HEK293 (cell line): Measurements from ENCODE around the gene E4F1.

Source experiments
- HOXC10 ChIP-seq: sonication (generic); formaldehyde crosslinking; IDR thresholded peaks from 2 replicates; pipeline ENCODE4 v1.8.1; 2023; ENCODE audit warnings: mild to moderate bottlenecking, missing genetic modification reagents
- KLF10 ChIP-seq: fragments of 450-650 bp; IDR thresholded peaks from 2 replicates; pipeline ENCODE4 v1.5.1; 2018; ENCODE audit warnings: missing biosample characterization, mild to moderate bottlenecking, missing genetic modification characterization
- RBAK ChIP-seq: fragments of 450-650 bp; formaldehyde crosslinking; IDR thresholded peaks from 2 replicates; pipeline ENCODE4 v1.5.1; 2016; ENCODE audit warnings: missing biosample characterization, missing genetic modification characterization
- SCRT1 ChIP-seq: fragments of 450-650 bp; formaldehyde crosslinking; IDR thresholded peaks from 2 replicates; pipeline ENCODE4 v1.5.1; 2016; ENCODE audit warnings: missing biosample characterization, missing genetic modification characterization, borderline replicate concordance
- SP2 ChIP-seq: fragments of 450-650 bp; formaldehyde crosslinking; IDR thresholded peaks from 2 replicates; pipeline ENCODE4 v1.5.1; 2016; ENCODE audit warnings: missing biosample characterization, missing genetic modification characterization
- YY1 ChIP-seq: fragments of 450-650 bp; formaldehyde crosslinking; IDR thresholded peaks from 2 replicates; pipeline ENCODE4 v1.5.1; 2018; ENCODE audit warnings: missing biosample characterization, missing genetic modification characterization
- YY2 ChIP-seq: fragments of 450-650 bp; formaldehyde crosslinking; IDR thresholded peaks from 2 replicates; pipeline ENCODE4 v1.5.1; 2016; ENCODE audit warnings: missing biosample characterization, missing genetic modification characterization
- ZBTB8A ChIP-seq: fragments of 450-650 bp; formaldehyde crosslinking; IDR thresholded peaks from 2 replicates; pipeline ENCODE4 v1.5.1; 2016; ENCODE audit warnings: missing biosample characterization, missing genetic modification characterization
- ZFP3 ChIP-seq: fragments of 450-650 bp; formaldehyde crosslinking; IDR thresholded peaks from 2 replicates; pipeline ENCODE4 v1.5.1; 2016; ENCODE audit warnings: low read depth, missing biosample characterization, missing genetic modification characterization
- ZNF10 ChIP-seq: fragments of 450-650 bp; formaldehyde crosslinking; IDR thresholded peaks from 2 replicates; pipeline ENCODE4 v1.5.1; 2017; ENCODE audit warnings: missing biosample characterization, missing genetic modification characterization
- ZNF174 ChIP-seq: fragments of 450-650 bp; formaldehyde crosslinking; IDR thresholded peaks from 2 replicates; pipeline ENCODE4 v1.5.0; 2017; ENCODE audit warnings: missing biosample characterization, mild to moderate bottlenecking, missing genetic modification characterization
- ZNF175 ChIP-seq: fragments of 450-650 bp; formaldehyde crosslinking; IDR thresholded peaks from 2 replicates; pipeline ENCODE4 v1.5.1; 2016; ENCODE audit warnings: missing biosample characterization, missing genetic modification characterization
- ZNF184 ChIP-seq: fragments of 450-650 bp; IDR thresholded peaks from 2 replicates; pipeline ENCODE4 v1.5.1; 2018; ENCODE audit warnings: missing biosample characterization, mild to moderate bottlenecking, missing genetic modification characterization
- ZNF19 ChIP-seq: fragments of 450-650 bp; formaldehyde crosslinking; IDR thresholded peaks from 2 replicates; pipeline ENCODE4; 2016; ENCODE audit warnings: missing biosample characterization, missing genetic modification characterization, low read depth
- ZNF302 ChIP-seq: fragments of 450-650 bp; formaldehyde crosslinking; IDR thresholded peaks from 2 replicates; pipeline ENCODE4 v1.5.1; 2016; ENCODE audit warnings: missing biosample characterization, missing genetic modification characterization, low read depth
- ZNF335 ChIP-seq: fragments of 450-650 bp; formaldehyde crosslinking; conservative IDR thresholded peaks from 2 replicates; pipeline ENCODE4 v1.5.1; 2016; ENCODE audit warnings: missing biosample characterization, missing genetic modification characterization
- ZNF341 ChIP-seq: fragments of 450-650 bp; formaldehyde crosslinking; IDR thresholded peaks from 2 replicates; pipeline ENCODE4; 2016; ENCODE audit warnings: low read depth, missing biosample characterization, missing genetic modification characterization
- ZNF350 ChIP-seq: fragments of 450-650 bp; formaldehyde crosslinking; IDR thresholded peaks from 2 replicates; pipeline ENCODE4 v1.5.0; 2017; ENCODE audit warnings: missing biosample characterization, mild to moderate bottlenecking, missing genetic modification characterization
- ZNF426 ChIP-seq: fragments of 450-650 bp; formaldehyde crosslinking; IDR thresholded peaks from 2 replicates; pipeline ENCODE4 v1.5.1; 2017; ENCODE audit warnings: missing biosample characterization, missing genetic modification characterization, mild to moderate bottlenecking, inconsistent platforms, moderate library complexity
- ZNF433 ChIP-seq: fragments of 450-650 bp; formaldehyde crosslinking; IDR thresholded peaks from 2 replicates; pipeline ENCODE4 v1.5.1; 2016; ENCODE audit warnings: missing biosample characterization, missing genetic modification characterization, low read depth
- ZNF501 ChIP-seq: fragments of 450-650 bp; formaldehyde crosslinking; IDR thresholded peaks from 2 replicates; pipeline ENCODE4 v1.5.1; 2016; ENCODE audit warnings: missing biosample characterization, missing genetic modification characterization
- ZNF629 ChIP-seq: fragments of 450-650 bp; formaldehyde crosslinking; IDR thresholded peaks from 2 replicates; pipeline ENCODE4 v1.5.1; 2017; ENCODE audit warnings: missing biosample characterization, missing genetic modification characterization
- ZNF658 ChIP-seq: fragments of 450-650 bp; formaldehyde crosslinking; IDR thresholded peaks from 2 replicates; pipeline ENCODE4; 2016; ENCODE audit warnings: missing biosample characterization, missing genetic modification characterization
- ZNF707 ChIP-seq: fragments of 450-650 bp; formaldehyde crosslinking; IDR thresholded peaks from 2 replicates; pipeline ENCODE4 v1.5.1; 2016; ENCODE audit warnings: missing biosample characterization, missing genetic modification characterization
- ZNF768 ChIP-seq: fragments of 450-650 bp; formaldehyde crosslinking; IDR thresholded peaks from 2 replicates; pipeline ENCODE4 v1.5.1; 2018; ENCODE audit warnings: missing biosample characterization, mild to moderate bottlenecking, missing genetic modification characterization
- TF ChIP-seq, protein P1 (sequence below): fragments of 450-650 bp; formaldehyde crosslinking; IDR thresholded peaks from 2 replicates; pipeline ENCODE4 v1.5.1; 2016; ENCODE audit warnings: missing biosample characterization, missing genetic modification characterization, low read depth
- TF ChIP-seq, protein P2 (sequence below): fragments of 450-650 bp; formaldehyde crosslinking; conservative IDR thresholded peaks from 2 replicates; pipeline ENCODE4 v1.5.1; 2016; ENCODE audit warnings: low read depth, missing biosample characterization, missing genetic modification characterization
- TF ChIP-seq, protein P3 (sequence below): fragments of 450-650 bp; formaldehyde crosslinking; IDR thresholded peaks from 2 replicates; pipeline ENCODE4 v1.5.1; 2016; ENCODE audit warnings: missing biosample characterization, missing genetic modification characterization
- TF ChIP-seq, protein P4 (sequence below): fragments of 450-650 bp; formaldehyde crosslinking; IDR thresholded peaks from 2 replicates; pipeline ENCODE4 v1.5.1; 2016; ENCODE audit warnings: missing biosample characterization, missing genetic modification characterization, low read depth
- TF ChIP-seq, protein P5 (sequence below): fragments of 450-650 bp; formaldehyde crosslinking; IDR thresholded peaks from 2 replicates; pipeline ENCODE4 v1.5.1; 2016; ENCODE audit warnings: missing biosample characterization, missing genetic modification characterization

The E4F1 gene

DNA sequence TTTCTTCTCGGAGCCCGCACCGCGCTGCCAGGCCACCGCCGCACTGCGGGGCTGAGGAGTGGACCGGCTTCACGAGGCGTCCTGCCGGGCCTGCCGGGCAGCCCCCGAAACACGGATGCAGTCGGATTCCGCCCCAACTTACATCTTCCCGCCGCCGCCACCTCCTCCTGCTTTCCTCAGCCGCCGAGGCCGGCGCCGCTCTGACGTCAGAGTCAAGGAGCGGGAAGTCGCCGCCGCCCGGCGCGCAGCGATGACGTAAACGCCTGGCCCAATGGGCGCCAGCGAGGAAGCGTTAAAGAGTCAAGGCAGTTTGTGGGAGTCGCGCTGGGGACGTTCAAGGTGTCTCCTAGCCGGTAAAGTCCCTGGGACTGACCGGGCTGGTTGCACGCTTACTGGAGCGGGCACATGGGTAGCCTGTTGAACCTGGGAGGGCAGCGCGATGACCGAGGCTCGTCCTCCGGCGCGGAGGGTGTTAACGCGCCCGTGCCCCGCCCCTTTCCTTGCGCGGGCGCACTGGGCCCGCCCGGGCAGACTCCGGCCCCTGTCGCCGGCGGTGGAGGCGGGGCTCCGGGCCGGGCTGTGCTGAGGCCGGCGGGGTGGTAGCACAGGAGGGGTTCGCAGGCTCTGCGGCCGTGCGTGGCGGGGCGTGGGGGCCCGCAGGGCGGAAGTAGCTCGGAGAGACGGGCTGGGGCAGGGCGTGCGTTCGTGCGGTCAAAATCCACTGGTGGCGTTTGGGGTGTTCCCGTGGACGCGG lies 44.7 kb downstream of the E4F1 start, which contains the start of gene RNPS1 (continued):
- TF ChIP-seq ZNF184 (tag by site-specific recombination) (no peak), HOXC10 (CRISPR knock-in tag) (no peak), YY1 (tag by site-specific recombination) (peak; percentile 87), ZNF341 (tag by site-specific recombination) (no peak; the same call in none of the 2 replicates), ZFP3 (tag by site-specific recombination) (no peak), ZBTB8A (tag by site-specific recombination) (peak; percentile 100), ZNF768 (tag by site-specific recombination) (no peak), SCRT1 (tag by site-specific recombination) (peak; percentile 82; the same call in 1 of the 2 replicates), ZNF10 (peak; percentile 44; the same call in 1 of the 2 replicates), SP2 (peak; percentile 86), ZNF174 (no peak), ZNF433 (tag by site-specific recombination) (no peak), ZNF335 (tag by site-specific recombination) (peak; percentile 99), ZNF302 (tag by site-specific recombination) (no peak), ZNF426 (tag by site-specific recombination) (no peak), ZNF350 (tag by site-specific recombination) (no peak), ZNF658 (no peak), ZNF19 (tag by site-specific recombination) (no peak), ZNF707 (0 out of 2 replicates have a peak, but pooled peaks have one; percentile 38), YY2 (peak; percentile 93), ZNF629 (tag by site-specific recombination) (peak; percentile 100), ZNF175 (tag by site-specific recombination) (no peak), KLF10 (peak; percentile 96), ZNF501 (peak; percentile 96), RBAK (no peak)
- TF ChIP-seq, protein P1, sequence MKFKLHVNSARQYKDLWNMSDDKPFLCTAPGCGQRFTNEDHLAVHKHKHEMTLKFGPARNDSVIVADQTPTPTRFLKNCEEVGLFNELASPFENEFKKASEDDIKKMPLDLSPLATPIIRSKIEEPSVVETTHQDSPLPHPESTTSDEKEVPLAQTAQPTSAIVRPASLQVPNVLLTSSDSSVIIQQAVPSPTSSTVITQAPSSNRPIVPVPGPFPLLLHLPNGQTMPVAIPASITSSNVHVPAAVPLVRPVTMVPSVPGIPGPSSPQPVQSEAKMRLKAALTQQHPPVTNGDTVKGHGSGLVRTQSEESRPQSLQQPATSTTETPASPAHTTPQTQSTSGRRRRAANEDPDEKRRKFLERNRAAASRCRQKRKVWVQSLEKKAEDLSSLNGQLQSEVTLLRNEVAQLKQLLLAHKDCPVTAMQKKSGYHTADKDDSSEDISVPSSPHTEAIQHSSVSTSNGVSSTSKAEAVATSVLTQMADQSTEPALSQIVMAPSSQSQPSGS (tag by site-specific recombination): peak; percentile 100
- TF ChIP-seq, protein P2, sequence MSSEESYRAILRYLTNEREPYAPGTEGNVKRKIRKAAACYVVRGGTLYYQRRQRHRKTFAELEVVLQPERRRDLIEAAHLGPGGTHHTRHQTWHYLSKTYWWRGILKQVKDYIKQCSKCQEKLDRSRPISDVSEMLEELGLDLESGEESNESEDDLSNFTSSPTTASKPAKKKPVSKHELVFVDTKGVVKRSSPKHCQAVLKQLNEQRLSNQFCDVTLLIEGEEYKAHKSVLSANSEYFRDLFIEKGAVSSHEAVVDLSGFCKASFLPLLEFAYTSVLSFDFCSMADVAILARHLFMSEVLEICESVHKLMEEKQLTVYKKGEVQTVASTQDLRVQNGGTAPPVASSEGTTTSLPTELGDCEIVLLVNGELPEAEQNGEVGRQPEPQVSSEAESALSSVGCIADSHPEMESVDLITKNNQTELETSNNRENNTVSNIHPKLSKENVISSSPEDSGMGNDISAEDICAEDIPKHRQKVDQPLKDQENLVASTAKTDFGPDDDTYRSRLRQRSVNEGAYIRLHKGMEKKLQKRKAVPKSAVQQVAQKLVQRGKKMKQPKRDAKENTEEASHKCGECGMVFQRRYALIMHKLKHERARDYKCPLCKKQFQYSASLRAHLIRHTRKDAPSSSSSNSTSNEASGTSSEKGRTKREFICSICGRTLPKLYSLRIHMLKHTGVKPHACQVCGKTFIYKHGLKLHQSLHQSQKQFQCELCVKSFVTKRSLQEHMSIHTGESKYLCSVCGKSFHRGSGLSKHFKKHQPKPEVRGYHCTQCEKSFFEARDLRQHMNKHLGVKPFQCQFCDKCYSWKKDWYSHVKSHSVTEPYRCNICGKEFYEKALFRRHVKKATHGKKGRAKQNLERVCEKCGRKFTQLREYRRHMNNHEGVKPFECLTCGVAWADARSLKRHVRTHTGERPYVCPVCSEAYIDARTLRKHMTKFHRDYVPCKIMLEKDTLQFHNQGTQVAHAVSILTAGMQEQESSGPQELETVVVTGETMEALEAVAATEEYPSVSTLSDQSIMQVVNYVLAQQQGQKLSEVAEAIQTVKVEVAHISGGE (tag by site-specific recombination): peak; percentile 85
- TF ChIP-seq, protein P3, sequence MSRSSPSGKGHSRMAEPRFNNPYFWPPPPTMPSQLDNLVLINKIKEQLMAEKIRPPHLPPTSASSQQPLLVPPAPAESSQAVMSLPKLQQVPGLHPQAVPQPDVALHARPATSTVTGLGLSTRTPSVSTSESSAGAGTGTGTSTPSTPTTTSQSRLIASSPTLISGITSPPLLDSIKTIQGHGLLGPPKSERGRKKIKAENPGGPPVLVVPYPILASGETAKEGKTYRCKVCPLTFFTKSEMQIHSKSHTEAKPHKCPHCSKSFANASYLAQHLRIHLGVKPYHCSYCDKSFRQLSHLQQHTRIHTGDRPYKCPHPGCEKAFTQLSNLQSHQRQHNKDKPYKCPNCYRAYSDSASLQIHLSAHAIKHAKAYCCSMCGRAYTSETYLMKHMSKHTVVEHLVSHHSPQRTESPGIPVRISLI: no peak
- TF ChIP-seq, protein P4, sequence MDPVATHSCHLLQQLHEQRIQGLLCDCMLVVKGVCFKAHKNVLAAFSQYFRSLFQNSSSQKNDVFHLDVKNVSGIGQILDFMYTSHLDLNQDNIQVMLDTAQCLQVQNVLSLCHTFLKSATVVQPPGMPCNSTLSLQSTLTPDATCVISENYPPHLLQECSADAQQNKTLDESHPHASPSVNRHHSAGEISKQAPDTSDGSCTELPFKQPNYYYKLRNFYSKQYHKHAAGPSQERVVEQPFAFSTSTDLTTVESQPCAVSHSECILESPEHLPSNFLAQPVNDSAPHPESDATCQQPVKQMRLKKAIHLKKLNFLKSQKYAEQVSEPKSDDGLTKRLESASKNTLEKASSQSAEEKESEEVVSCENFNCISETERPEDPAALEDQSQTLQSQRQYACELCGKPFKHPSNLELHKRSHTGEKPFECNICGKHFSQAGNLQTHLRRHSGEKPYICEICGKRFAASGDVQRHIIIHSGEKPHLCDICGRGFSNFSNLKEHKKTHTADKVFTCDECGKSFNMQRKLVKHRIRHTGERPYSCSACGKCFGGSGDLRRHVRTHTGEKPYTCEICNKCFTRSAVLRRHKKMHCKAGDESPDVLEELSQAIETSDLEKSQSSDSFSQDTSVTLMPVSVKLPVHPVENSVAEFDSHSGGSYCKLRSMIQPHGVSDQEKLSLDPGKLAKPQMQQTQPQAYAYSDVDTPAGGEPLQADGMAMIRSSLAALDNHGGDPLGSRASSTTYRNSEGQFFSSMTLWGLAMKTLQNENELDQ (tag by site-specific recombination): no peak
- TF ChIP-seq, protein P5, sequence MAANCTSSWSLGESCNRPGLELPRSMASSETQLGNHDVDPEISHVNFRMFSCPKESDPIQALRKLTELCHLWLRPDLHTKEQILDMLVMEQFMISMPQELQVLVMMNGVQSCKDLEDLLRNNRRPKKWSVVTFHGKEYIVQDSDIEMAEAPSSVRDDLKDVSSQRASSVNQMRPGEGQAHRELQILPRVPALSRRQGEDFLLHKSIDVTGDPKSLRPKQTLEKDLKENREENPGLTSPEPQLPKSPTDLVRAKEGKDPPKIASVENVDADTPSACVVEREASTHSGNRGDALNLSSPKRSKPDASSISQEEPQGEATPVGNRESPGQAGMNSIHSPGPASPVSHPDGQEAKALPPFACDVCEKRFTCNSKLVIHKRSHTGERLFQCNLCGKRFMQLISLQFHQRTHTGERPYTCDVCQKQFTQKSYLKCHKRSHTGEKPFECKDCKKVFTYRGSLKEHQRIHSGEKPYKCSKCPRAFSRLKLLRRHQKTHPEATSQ: 0 out of 2 replicates have a peak, but pooled peaks have one; percentile 94
